GM23338 (cell line): ENCODE measurements around the gene PHF21A. TPM values are rescaled to one million over a fixed set of nuclear protein-coding genes. Genes with fewer than 3 reads are reported as not detected.
A peak's percentile ranks its signal among the peaks of the same experiment; 100 is the strongest.
"Not testable (repeated sequence)": the region's sequence is repeated elsewhere in the genome, so short reads cannot be mapped to it uniquely, and the experiment has no call there.

Experiments
- ATAC-seq: fragments of 200-7000 bp; cut with Tn5 transposase; 3 replicates; pipeline ENCODE4 v1.9.1; 2020
- DNase-seq: peaks from one replicate; pipeline ENCODE4 v3.0.0-alpha.2; 2015; ENCODE audit warnings: low spot score
- H2AFZ ChIP-seq: fragments of 200-600 bp; sonication (generic); 2 replicates; pipeline ENCODE4 v1.8.0; 2016; ENCODE audit warnings: antibody characterized with exemption, mild to moderate bottlenecking, moderate library complexity
- H3F3A ChIP-seq: fragments of 200-600 bp; sonication (generic); replicated peaks from 2 replicates; pipeline ENCODE4 v1.8.0; 2017; ENCODE audit warnings: antibody characterized with exemption, mixed run types, low read depth
- H3K27ac ChIP-seq: fragments of 200-600 bp; sonication (generic); 2 replicates; pipeline ENCODE4 v1.6.1; 2016; ENCODE audit warnings: low read depth
- H3K27me3 ChIP-seq: fragments of 200-600 bp; sonication (generic); 2 replicates; pipeline ENCODE4 v1.8.0; 2016; ENCODE audit warnings: mild to moderate bottlenecking, mixed run types, moderate library complexity; ENCODE audit not compliant: insufficient read depth
- H3K36me3 ChIP-seq: fragments of 200-600 bp; sonication (generic); 2 replicates; pipeline ENCODE4 v1.8.0; 2016; ENCODE audit warnings: mild to moderate bottlenecking; ENCODE audit not compliant: insufficient read depth
- H3K4me1 ChIP-seq: fragments of 200-600 bp; sonication (generic); 2 replicates; pipeline ENCODE4 v1.8.0; 2016; ENCODE audit warnings: mild to moderate bottlenecking, moderate library complexity; ENCODE audit not compliant: insufficient read depth
- H3K4me2 ChIP-seq: fragments of 200-600 bp; sonication (generic); 2 replicates; pipeline ENCODE4 v1.7.1; 2017; ENCODE audit warnings: mixed run types
- H3K4me3 ChIP-seq: fragments of 200-600 bp; sonication (generic); 2 replicates; pipeline ENCODE4 v1.6.1; 2016; ENCODE audit warnings: mixed run types
- H3K79me2 ChIP-seq: fragments of 200-600 bp; sonication (generic); replicated peaks from 2 replicates; pipeline ENCODE4 v1.8.0; 2017; ENCODE audit warnings: mild to moderate bottlenecking; ENCODE audit not compliant: insufficient read depth
- H3K9me2 ChIP-seq: fragments of 200-600 bp; sonication (generic); 2 replicates; pipeline ENCODE4 v1.8.0; 2017; ENCODE audit not compliant: insufficient read depth
- H4K20me1 ChIP-seq: fragments of 200-600 bp; sonication (generic); replicated peaks from 2 replicates; pipeline ENCODE4 v1.8.0; 2017; ENCODE audit warnings: mild to moderate bottlenecking; ENCODE audit not compliant: insufficient read depth
- H3K27ac Mint-ChIP-seq: 2 replicates; pipeline ENCODE4 v1.8.0; 2020; ENCODE audit warnings: inconsistent platforms, mild to moderate bottlenecking, moderate library complexity, mixed read lengths
- H3K27me3 Mint-ChIP-seq: 3 replicates; pipeline ENCODE4 v1.8.0; 2022; ENCODE audit warnings: low read depth, mild to moderate bottlenecking, moderate library complexity, mixed read lengths, inconsistent platforms; ENCODE audit not compliant: insufficient read depth, poor library complexity
- H3K36me3 Mint-ChIP-seq: 3 replicates; pipeline ENCODE4 v1.8.0; 2021; ENCODE audit warnings: low read depth, mild to moderate bottlenecking, inconsistent platforms, moderate library complexity, mixed read lengths
- H3K4me1 Mint-ChIP-seq: 3 replicates; pipeline ENCODE4 v1.8.0; 2020; ENCODE audit warnings: mild to moderate bottlenecking, inconsistent platforms, mixed read lengths
- H3K4me3 Mint-ChIP-seq: 3 replicates; pipeline ENCODE4 v1.8.0; 2021; ENCODE audit warnings: moderate library complexity, mild to moderate bottlenecking, inconsistent platforms, mixed read lengths
- H3K9me3 Mint-ChIP-seq: 3 replicates; pipeline ENCODE4 v1.8.0; 2020; ENCODE audit warnings: moderate library complexity, mild to moderate bottlenecking, inconsistent platforms, mixed read lengths
- CTCF ChIP-seq, 2 experiments: fragments of 200-600 bp in 1 of 2; sonication (generic) in 1 of 2; conservative IDR thresholded peaks; 2 replicates each; pipeline versions ENCODE4 v1.5.1 to v1.6.1; 2016 to 2017; ENCODE audit warnings: antibody characterized with exemption in 2 of 2, low read depth in 2 of 2, mild to moderate bottlenecking in 2 of 2, moderate library complexity in 1 of 2
- NANOG ChIP-seq: IDR thresholded peaks from 2 replicates; pipeline ENCODE4 v1.6.1; 2016; ENCODE audit warnings: antibody characterized with exemption, borderline replicate concordance
- ZNF114 ChIP-seq: fragments of 250-450 bp; sonication (Bioruptor Pico); IDR thresholded peaks from 2 replicates; pipeline ENCODE4 v1.5.0; 2020; ENCODE audit warnings: mild to moderate bottlenecking, moderate library complexity
- ZNF462 ChIP-seq: fragments of 250-450 bp; sonication (Bioruptor Pico); IDR thresholded peaks from 2 replicates; pipeline ENCODE4 v1.5.0; 2020; ENCODE audit warnings: mild to moderate bottlenecking, moderate library complexity
- polyA plus RNA-seq: library from polyadenylated mRNA; unstranded; fragments of >200 nt; fragmentation: Nextera tagmentation; extraction: Ambion mirVana; gene quantifications from 2 replicates; pipeline ENCODE4 v1.2.1, GENCODE V29; 2016
- total RNA-seq: library from RNA; depleted of rRNA; stranded (reverse); fragments of >200 nt; shearing (Covaris generic); gene quantifications from 2 replicates; pipeline ENCODE4 v1.2.3, GENCODE V29; 2014
- TF ChIP-seq, protein P1 (sequence below): IDR thresholded peaks from 2 replicates; pipeline ENCODE4 v1.6.1; 2016; ENCODE audit warnings: antibody characterized with exemption

Gene PHF21A
- total and polyA plus RNA-seq, 2 experiments from 2014 or later, result 21.7 to 23.6 TPM

DNA sequence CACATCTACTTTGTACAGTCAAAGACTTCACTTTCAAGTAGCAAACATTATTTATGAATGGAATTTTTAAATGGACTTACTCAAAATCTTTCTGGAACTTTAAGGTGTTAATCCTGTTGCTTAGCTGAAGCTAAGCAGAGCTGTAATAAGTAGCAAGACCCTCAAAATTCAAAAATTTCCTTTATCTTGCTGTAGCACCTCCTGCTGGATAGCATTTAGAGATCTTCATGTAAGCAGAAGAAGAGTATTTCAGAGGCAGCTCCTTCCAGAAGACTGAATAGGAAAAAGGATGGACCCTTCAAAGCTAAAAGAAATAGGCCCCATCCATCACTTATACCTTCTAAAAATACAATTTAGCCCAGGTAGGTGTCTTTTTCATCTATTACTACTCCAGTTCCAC, 3.4 kb downstream of the PHF21A start:
- Mint-ChIP-seq H3K27me3 (peaks cover 13% of the 10 kb centered on the region), H3K27ac (no peak overlapping the region), H3K9me3 (no peaks in the 10 kb centered on the region; the same call in 2 of the 3 replicates), H3K4me1 (peaks cover 34% of the 10 kb centered on the region; the same call in 2 of the 3 replicates), H3K4me3 (peak overlapping the region; percentile 39; the same call in 2 of the 3 replicates), H3K36me3 (no peaks in the 10 kb centered on the region)
- peaks cover 65% of the 10 kb centered on the region for H3K79me2 ChIP-seq
- ATAC-seq, result no peak
- no peak overlapping the region for H2AFZ ChIP-seq
- no peaks in the 10 kb centered on the region for H3F3A ChIP-seq
- H3K9me2 ChIP-seq, result no peaks in the 10 kb centered on the region
- no peaks in the 10 kb centered on the region for H4K20me1 ChIP-seq
- H3K27me3 ChIP-seq, result no peaks in the 10 kb centered on the region
- TF ChIP-seq CTCF (conservative IDR thresholded peaks at IDR 0.05; ENCODE audit: low read depth in 2 of 2), result peak; percentile 46 to 70
- TF ChIP-seq NANOG, result no peak
- DNase-seq, result peak; percentile 66
- peaks cover 12% of the 10 kb centered on the region; the same call in 1 of the 2 replicates for H3K4me1 ChIP-seq
- H3K4me2 ChIP-seq, result no peak overlapping the region
- H3K4me3 ChIP-seq, result 0 out of 2 replicates have a peak overlapping the region, but pooled peaks have one; percentile 78
- no peaks in the 10 kb centered on the region for H3K36me3 ChIP-seq
- no peak overlapping the region for H3K27ac ChIP-seq

DNA sequence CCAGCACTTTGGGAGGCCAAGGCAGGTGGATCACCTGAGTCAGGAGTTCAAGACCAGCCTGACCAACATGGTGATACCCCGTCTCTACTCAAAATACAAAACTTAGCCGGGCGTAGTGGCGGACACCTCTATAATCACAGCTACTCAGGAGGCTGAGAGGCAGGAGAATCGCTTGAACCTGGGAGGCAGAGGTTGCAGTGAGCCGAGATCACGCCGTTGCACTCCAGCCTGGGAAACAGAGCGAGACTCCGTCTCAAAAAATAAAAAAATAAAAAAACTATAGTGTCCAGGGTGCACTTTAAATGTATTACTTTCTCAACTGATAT, 4.6 kb downstream of the PHF21A start:
- H3K4me1 ChIP-seq, result peaks cover 12% of the 10 kb centered on the region; the same call in 1 of the 2 replicates
- not testable (repeated sequence) for H3K4me3 Mint-ChIP-seq, H3K4me3 ChIP-seq

DNA sequence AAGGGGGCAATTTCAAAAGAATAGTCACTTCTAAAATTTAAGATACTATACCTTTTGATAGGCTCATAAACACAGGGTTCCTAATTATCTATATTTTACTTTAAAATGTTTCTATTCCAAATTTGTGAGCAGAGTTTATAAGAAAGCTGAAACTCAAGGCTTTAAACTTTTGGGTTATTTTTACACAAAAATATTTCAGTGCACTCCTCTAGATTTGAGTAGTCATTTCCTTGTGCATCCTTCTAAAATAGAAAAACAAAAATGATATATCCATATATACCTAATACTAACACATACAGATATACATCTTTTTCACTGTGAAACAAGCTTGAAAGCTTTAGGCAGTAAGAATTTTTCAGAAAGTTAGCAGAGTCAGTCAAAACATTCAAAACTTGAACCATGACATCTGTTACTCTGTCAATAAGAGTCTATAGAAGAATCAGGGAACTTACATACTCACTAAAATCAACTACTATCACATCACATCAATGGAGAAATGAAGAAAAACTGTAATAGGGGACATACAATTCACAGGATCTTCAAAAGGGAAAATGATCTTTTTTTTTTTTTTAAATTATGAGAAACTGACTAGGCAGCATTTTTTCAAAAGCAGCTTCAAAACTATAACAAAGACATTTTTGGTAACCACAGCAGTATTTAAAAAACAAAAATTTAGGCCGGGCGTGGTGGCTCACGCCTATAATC, 5.1 kb downstream of the PHF21A start:
- no peak for ATAC-seq
- Histone ChIP-seq H3K9me2 (no peaks in the 10 kb centered on the region), H3F3A (no peaks in the 10 kb centered on the region), H2AFZ (no peak overlapping the region), H3K4me3 (no peak overlapping the region), H3K79me2 (peaks cover 82% of the 10 kb centered on the region), H3K36me3 (no peaks in the 10 kb centered on the region), H3K27ac (no peak overlapping the region), H3K4me2 (no peak overlapping the region), H3K27me3 (no peaks in the 10 kb centered on the region), H4K20me1 (no peaks in the 10 kb centered on the region), H3K4me1 (peaks cover 12% of the 10 kb centered on the region; the same call in 1 of the 2 replicates)
- no peaks in the 10 kb centered on the region; the same call in 2 of the 3 replicates for H3K9me3 Mint-ChIP-seq
- peaks cover 34% of the 10 kb centered on the region; the same call in 2 of the 3 replicates for H3K4me1 Mint-ChIP-seq
- H3K4me3 Mint-ChIP-seq, result no peak overlapping the region
- H3K27ac Mint-ChIP-seq, result no peak overlapping the region
- peaks cover 13% of the 10 kb centered on the region for H3K27me3 Mint-ChIP-seq
- H3K36me3 Mint-ChIP-seq, result no peaks in the 10 kb centered on the region
- no peak for DNase-seq
- TF ChIP-seq, protein P1, sequence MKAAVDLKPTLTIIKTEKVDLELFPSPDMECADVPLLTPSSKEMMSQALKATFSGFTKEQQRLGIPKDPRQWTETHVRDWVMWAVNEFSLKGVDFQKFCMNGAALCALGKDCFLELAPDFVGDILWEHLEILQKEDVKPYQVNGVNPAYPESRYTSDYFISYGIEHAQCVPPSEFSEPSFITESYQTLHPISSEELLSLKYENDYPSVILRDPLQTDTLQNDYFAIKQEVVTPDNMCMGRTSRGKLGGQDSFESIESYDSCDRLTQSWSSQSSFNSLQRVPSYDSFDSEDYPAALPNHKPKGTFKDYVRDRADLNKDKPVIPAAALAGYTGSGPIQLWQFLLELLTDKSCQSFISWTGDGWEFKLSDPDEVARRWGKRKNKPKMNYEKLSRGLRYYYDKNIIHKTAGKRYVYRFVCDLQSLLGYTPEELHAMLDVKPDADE, result no peak
- TF ChIP-seq ZNF462 (CRISPR knock-in tag) (no peak), ZNF114 (CRISPR knock-in tag) (no peak), NANOG (no peak)

More for the DNA sequence above, 4.6 kb downstream of the PHF21A start:
- not testable (repeated sequence) for H3K27me3 ChIP-seq, ATAC-seq, H3K9me3 Mint-ChIP-seq, H3K4me2 ChIP-seq, H2AFZ ChIP-seq, H3K9me2 ChIP-seq, DNase-seq, H3K27ac Mint-ChIP-seq, H4K20me1 ChIP-seq, H3F3A ChIP-seq, H3K36me3 Mint-ChIP-seq, H3K36me3 ChIP-seq, H3K27ac ChIP-seq
- Mint-ChIP-seq H3K27me3 (peaks cover 13% of the 10 kb centered on the region), H3K4me1 (peaks cover 34% of the 10 kb centered on the region; the same call in 2 of the 3 replicates)
- H3K79me2 ChIP-seq, result peaks cover 77% of the 10 kb centered on the region
